Parathyroid adenoma (tissue), 2 donors: Measurements from ENCODE around the gene LTBP1.

Source experiments
- H2AFZ ChIP-seq: fragments of 300-600 bp; sonication (generic); one replicate; pipeline ENCODE4 v1.7.0; 2017; ENCODE audit warnings: antibody characterized with exemption, mild to moderate bottlenecking
- H3K27ac ChIP-seq: fragments of 300-600 bp; sonication (generic); one replicate; pipeline ENCODE4 v1.7.0; 2017
- H3K27me3 ChIP-seq: fragments of 300-600 bp; sonication (generic); one replicate; pipeline ENCODE4 v1.7.0; 2017; ENCODE audit warnings: low read length; ENCODE audit not compliant: control insufficient read depth, insufficient read depth
- H3K36me3 ChIP-seq: fragments of 300-600 bp; sonication (generic); one replicate; pipeline ENCODE4 v1.7.0; 2017; ENCODE audit warnings: low read length; ENCODE audit not compliant: control insufficient read depth, insufficient read depth
- H3K4me1 ChIP-seq: fragments of 300-600 bp; sonication (generic); one replicate; pipeline ENCODE4 v1.7.0; 2017; ENCODE audit warnings: control low read depth
- H3K4me2 ChIP-seq: fragments of 300-600 bp; sonication (generic); one replicate; pipeline ENCODE4 v1.7.0; 2017; ENCODE audit warnings: low read length
- H3K4me3 ChIP-seq: fragments of 300-600 bp; sonication (generic); one replicate; pipeline ENCODE4 v1.7.0; 2017; ENCODE audit warnings: low read depth, low read length
- H3K79me2 ChIP-seq: fragments of 300-600 bp; sonication (generic); one replicate; pipeline ENCODE4 v1.7.0; 2017; ENCODE audit warnings: control low read depth
- H3K9ac ChIP-seq: fragments of 300-600 bp; sonication (generic); one replicate; pipeline ENCODE4 v1.7.0; 2017; ENCODE audit warnings: mild to moderate bottlenecking
- H3K9me3 ChIP-seq: fragments of 300-600 bp; sonication (generic); one replicate; pipeline ENCODE4 v1.7.0; 2017; ENCODE audit warnings: low read length; ENCODE audit not compliant: control insufficient read depth
- TF ChIP-seq, protein P1 (sequence below): fragments of 300-600 bp; sonication (generic); IDR thresholded peaks from one replicate; pipeline ENCODE4 v1.7.0; 2017; ENCODE audit warnings: antibody characterized with exemption, mild to moderate bottlenecking
- donor health status: primary hyperparathyroidism.

LTBP1 gene

DNA sequence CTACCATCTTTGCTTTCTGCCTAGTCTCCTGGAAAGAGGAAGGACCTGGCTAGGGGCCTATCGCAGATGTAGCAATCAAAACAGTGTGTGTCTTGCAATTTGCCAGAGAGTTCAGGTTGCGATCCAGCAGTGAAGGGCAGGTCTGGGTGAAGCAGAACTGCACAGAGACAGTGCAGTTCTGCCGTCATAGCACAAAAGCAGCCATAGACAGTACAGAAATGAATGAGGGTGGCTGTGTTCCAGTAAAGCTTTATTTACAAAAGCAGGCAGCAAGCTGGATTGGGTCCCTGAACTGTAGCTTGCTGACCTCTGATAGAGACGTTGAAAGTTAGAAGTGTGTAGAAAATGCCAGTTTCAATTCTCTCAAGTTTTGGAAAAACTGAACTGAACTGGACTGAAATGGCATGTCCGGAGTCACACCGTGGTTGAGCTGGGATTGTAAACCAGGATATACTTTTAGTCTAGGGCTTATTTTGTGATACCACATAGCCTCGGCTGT lies 186.8 kb downstream of the LTBP1 start:
- no peak overlapping the region for H3K27ac ChIP-seq
- H3K4me1 ChIP-seq: no peaks in the 10 kb centered on the region
- no peaks in the 10 kb centered on the region for H3K36me3 ChIP-seq
- H3K9ac ChIP-seq: no peak overlapping the region
- H3K4me3 ChIP-seq: no peak overlapping the region
- peaks cover 2% of the 10 kb centered on the region for H3K9me3 ChIP-seq
- no peaks in the 10 kb centered on the region for H3K79me2 ChIP-seq
- TF ChIP-seq, protein P1, sequence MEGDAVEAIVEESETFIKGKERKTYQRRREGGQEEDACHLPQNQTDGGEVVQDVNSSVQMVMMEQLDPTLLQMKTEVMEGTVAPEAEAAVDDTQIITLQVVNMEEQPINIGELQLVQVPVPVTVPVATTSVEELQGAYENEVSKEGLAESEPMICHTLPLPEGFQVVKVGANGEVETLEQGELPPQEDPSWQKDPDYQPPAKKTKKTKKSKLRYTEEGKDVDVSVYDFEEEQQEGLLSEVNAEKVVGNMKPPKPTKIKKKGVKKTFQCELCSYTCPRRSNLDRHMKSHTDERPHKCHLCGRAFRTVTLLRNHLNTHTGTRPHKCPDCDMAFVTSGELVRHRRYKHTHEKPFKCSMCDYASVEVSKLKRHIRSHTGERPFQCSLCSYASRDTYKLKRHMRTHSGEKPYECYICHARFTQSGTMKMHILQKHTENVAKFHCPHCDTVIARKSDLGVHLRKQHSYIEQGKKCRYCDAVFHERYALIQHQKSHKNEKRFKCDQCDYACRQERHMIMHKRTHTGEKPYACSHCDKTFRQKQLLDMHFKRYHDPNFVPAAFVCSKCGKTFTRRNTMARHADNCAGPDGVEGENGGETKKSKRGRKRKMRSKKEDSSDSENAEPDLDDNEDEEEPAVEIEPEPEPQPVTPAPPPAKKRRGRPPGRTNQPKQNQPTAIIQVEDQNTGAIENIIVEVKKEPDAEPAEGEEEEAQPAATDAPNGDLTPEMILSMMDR: no peak
- peaks cover 5% of the 10 kb centered on the region for H3K27me3 ChIP-seq
- H2AFZ ChIP-seq: peak overlapping the region; percentile 34
- no peak overlapping the region for H3K4me2 ChIP-seq

DNA sequence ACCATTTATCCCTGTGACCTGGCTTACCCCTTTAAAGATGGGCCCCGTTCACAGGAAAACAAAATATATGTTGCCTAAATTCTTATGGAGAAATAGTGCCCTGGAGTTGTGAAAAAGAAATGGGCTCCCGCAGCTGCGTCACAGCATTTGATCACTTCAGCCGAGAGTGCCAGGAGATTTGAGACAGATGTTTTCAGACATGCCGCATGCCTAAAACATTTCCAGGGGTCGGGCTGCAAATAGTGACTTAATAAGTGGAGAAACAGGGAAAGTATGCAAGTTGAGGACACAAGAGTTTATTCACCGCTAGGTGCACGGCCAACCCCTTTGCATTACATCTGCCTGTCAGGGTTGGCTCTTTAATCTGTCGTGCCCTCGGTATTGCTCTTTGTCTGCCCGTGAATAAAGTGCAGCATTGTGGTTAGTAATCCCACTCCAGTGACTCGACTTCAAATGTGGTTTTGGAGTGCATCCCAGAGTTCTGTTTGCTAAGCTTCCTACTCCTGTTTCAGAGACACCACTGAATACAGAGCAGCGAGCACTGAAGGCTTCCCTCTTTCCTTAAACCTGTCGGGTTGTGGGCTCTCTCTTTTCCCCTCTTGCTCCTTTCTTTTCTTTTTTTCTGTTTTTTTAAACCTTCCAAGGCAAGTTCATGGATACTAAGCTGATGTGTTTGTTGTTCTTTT lies 187.5 kb downstream of the LTBP1 start:
- Histone ChIP-seq H2AFZ (peak overlapping the region; percentile 22), H3K27ac (no peak overlapping the region), H3K9me3 (peaks cover 2% of the 10 kb centered on the region), H3K4me2 (no peak overlapping the region), H3K27me3 (peaks cover 5% of the 10 kb centered on the region), H3K4me1 (no peaks in the 10 kb centered on the region), H3K79me2 (no peaks in the 10 kb centered on the region), H3K4me3 (no peak overlapping the region), H3K9ac (no peak overlapping the region), H3K36me3 (no peaks in the 10 kb centered on the region)
- TF ChIP-seq, protein P1: no peak

DNA sequence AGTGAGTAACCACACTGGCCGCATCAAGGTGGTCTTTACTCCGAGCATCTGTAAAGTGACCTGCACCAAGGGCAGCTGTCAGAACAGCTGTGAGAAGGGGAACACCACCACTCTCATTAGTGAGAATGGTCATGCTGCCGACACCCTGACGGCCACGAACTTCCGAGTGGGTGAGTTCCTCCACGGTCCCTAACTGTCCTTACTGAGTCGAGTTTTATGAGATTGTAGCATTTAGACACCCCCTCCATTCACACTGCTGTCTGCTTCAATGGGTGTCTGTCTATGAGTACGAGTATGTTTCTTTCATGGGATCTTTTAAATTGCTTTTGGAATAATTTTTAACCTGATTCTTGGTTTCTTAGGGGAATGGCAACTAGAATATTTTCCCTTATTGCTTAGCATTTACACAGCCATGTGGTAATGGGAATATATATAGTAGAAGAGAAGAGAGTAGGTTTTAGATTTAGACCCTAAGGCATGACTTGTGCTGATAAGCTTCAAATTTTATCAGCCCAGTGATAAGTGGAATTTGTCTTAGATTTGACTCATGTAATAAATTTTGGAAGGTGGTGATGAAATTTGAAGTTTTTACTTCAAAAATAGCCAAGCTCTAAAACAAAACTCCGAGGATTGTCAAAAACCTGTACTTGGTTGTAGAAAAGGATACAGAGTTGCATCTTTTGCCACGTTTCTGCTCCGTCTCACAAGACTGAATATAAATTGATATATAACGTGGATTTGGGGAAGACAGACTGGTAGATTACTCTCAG lies 188.2 kb downstream of the LTBP1 start:
- Histone ChIP-seq H3K4me1 (no peaks in the 10 kb centered on the region), H3K36me3 (no peaks in the 10 kb centered on the region), H3K27me3 (peaks cover 5% of the 10 kb centered on the region), H3K4me2 (no peak overlapping the region), H3K79me2 (no peaks in the 10 kb centered on the region), H3K9ac (no peak overlapping the region), H3K4me3 (no peak overlapping the region), H2AFZ (no peak overlapping the region), H3K27ac (no peak overlapping the region), H3K9me3 (peaks cover 2% of the 10 kb centered on the region)
- TF ChIP-seq, protein P1: no peak

DNA sequence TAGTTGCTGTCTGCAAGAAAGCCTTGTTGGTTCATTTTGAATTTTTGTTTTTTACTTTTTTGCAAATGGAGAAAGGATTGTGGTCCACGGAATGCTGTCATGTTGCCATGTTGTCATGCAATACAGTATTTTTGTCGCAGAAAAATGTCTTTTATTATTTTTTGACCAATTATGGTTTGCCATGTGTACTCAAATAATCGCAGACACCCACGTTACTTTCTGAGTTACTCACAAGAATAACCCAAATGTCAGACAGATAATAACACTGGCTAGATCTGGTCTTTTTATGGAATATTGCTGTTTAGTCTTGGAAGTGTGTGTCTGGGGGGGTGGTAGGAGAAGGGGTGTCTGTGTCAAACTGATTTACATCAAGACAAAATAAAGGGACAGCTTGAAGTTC lies 188.9 kb downstream of the LTBP1 start:
- Histone ChIP-seq H3K4me2 (no peak overlapping the region), H3K27ac (no peak overlapping the region), H3K79me2 (no peaks in the 10 kb centered on the region), H3K4me1 (no peaks in the 10 kb centered on the region), H3K9ac (no peak overlapping the region), H3K36me3 (no peaks in the 10 kb centered on the region), H3K4me3 (no peak overlapping the region), H3K9me3 (peaks cover 2% of the 10 kb centered on the region), H3K27me3 (peaks cover 5% of the 10 kb centered on the region), H2AFZ (no peak overlapping the region)
- TF ChIP-seq, protein P1: no peak
